ENCODE results near the gene SH3RF1. TPM values are rescaled to one million over a fixed set of nuclear protein-coding genes. Genes with fewer than 3 reads are reported as not detected.

The SH3RF1 gene
- total RNA-seq, 1 experiment from 2014 or later: 11.5 TPM

- no peak for TF ChIP-seq REST (IDR thresholded peaks at IDR 0.05; ENCODE audit: insufficient read depth in 1 of 2, low read depth in 2 of 2, low read length in 1 of 2)
- TF ChIP-seq POLR2AphosphoS5 (IDR thresholded peaks at IDR 0.05; ENCODE audit: low read depth, low read length): no peak
- no peak for TF ChIP-seq TCF7L2 (IDR thresholded peaks at IDR 0.05; ENCODE audit: low read depth, low read length)
- TF ChIP-seq CTCF (IDR thresholded peaks at IDR 0.05): no peak
- TF ChIP-seq SIN3A (IDR thresholded peaks at IDR 0.05; ENCODE audit: borderline replicate concordance, insufficient read depth, low read depth, low read length): no peak
- DNase-seq (ENCODE audit: low read depth, low spot score): no peak
- POLR2A ChIA-PET: no interaction called here
- Histone ChIP-seq H3K27ac (ENCODE audit: low read length) (no peak overlapping the region), H3K4me1 (ENCODE audit: control insufficient read depth, insufficient read depth, low read length) (no peaks in the 10 kb centered on the region), H3K27me3 (ENCODE audit: control insufficient read depth, insufficient read depth, low read length) (no peaks in the 10 kb centered on the region), H3K4me3 (ENCODE audit: low read depth in 2 of 2, low read length in 2 of 2) (no peak overlapping the region), H3K9me3 (ENCODE audit: control insufficient read depth, insufficient read depth, low read depth, low read length) (no peaks in the 10 kb centered on the region), H3K36me3 (ENCODE audit: control insufficient read depth, insufficient read depth, low read length) (no peaks in the 10 kb centered on the region)
- CTCF ChIA-PET: no interaction called here
- no TSS peak for BruUV-seq (replicated peaks)
- no peak for ATAC-seq
- intact Hi-C loops (cut with micrococcal nuclease; ENCODE audit: unreplicated experiment): no loop called here
- in situ Hi-C loops (cut with HindIII; ENCODE audit: low pct_unique_long_range_greater_than_20kb, low sequenced_read_pairs): no loop called here
Measured at GRCh38 chr4:169052594-169052945, 218.2 kb downstream of the SH3RF1 start.

- ChIA-PET POLR2A (no interaction called here), CTCF (no interaction called here)
- Histone ChIP-seq H3K27me3 (ENCODE audit: control insufficient read depth, insufficient read depth, low read length) (no peaks in the 10 kb centered on the region), H3K4me1 (ENCODE audit: control insufficient read depth, insufficient read depth, low read length) (no peaks in the 10 kb centered on the region), H3K27ac (ENCODE audit: low read length) (no peak overlapping the region), H3K9me3 (ENCODE audit: control insufficient read depth, insufficient read depth, low read depth, low read length) (no peaks in the 10 kb centered on the region), H3K36me3 (ENCODE audit: control insufficient read depth, insufficient read depth, low read length) (no peaks in the 10 kb centered on the region), H3K4me3 (ENCODE audit: low read depth in 2 of 2, low read length in 2 of 2) (no peak overlapping the region)
- no TSS peak for BruUV-seq (replicated peaks)
- intact Hi-C loops (cut with micrococcal nuclease; ENCODE audit: unreplicated experiment) (no loop called here), in situ Hi-C loops (cut with HindIII; ENCODE audit: low pct_unique_long_range_greater_than_20kb, low sequenced_read_pairs) (no loop called here)
- no peak for DNase-seq (ENCODE audit: low read depth, low spot score)
- TF ChIP-seq REST (IDR thresholded peaks at IDR 0.05; ENCODE audit: insufficient read depth in 1 of 2, low read depth in 2 of 2, low read length in 1 of 2) (no peak), SIN3A (IDR thresholded peaks at IDR 0.05; ENCODE audit: borderline replicate concordance, insufficient read depth, low read depth, low read length) (no peak), TCF7L2 (IDR thresholded peaks at IDR 0.05; ENCODE audit: low read depth, low read length) (no peak), POLR2AphosphoS5 (IDR thresholded peaks at IDR 0.05; ENCODE audit: low read depth, low read length) (no peak), CTCF (IDR thresholded peaks at IDR 0.05) (no peak)
- ATAC-seq: no peak
Measured at GRCh38 chr4:169051761-169052593, 218.8 kb downstream of the SH3RF1 start.
